ENCODE data around the gene SLC25A23. TPM values are rescaled to one million over a fixed set of nuclear protein-coding genes. Genes with fewer than 3 reads are reported as not detected.
"Not testable (repeated sequence)": the region's sequence is repeated elsewhere in the genome, so short reads cannot be mapped to it uniquely, and the experiment has no call there.

Gene SLC25A23
- total and polyA plus RNA-seq, 11 donors = 64.4 to 208 (median 114) TPM

- no peak overlapping the region for H3K4me3 ChIP-seq
- intact Hi-C loops (cut with DNase I) = no loop called here
- TF ChIP-seq POLR2A (IDR thresholded peaks at IDR 0.05) = no peak
- TF ChIP-seq, protein P1, sequence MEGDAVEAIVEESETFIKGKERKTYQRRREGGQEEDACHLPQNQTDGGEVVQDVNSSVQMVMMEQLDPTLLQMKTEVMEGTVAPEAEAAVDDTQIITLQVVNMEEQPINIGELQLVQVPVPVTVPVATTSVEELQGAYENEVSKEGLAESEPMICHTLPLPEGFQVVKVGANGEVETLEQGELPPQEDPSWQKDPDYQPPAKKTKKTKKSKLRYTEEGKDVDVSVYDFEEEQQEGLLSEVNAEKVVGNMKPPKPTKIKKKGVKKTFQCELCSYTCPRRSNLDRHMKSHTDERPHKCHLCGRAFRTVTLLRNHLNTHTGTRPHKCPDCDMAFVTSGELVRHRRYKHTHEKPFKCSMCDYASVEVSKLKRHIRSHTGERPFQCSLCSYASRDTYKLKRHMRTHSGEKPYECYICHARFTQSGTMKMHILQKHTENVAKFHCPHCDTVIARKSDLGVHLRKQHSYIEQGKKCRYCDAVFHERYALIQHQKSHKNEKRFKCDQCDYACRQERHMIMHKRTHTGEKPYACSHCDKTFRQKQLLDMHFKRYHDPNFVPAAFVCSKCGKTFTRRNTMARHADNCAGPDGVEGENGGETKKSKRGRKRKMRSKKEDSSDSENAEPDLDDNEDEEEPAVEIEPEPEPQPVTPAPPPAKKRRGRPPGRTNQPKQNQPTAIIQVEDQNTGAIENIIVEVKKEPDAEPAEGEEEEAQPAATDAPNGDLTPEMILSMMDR (IDR thresholded peaks at IDR 0.05) = no peak
- H3K27me3 ChIP-seq = no peaks in the 10 kb centered on the region
- ATAC-seq = peak in 3 of 4 donors; percentile 41 to 56 (median 48)
- H3K4me1 ChIP-seq = no peaks in the 10 kb centered on the region
- DNase-seq = no peak
- no peaks in the 10 kb centered on the region for H3K9me3 ChIP-seq
- WGBS, 4 donors = 59 to 77% (median 64%) methylated on average over 16 to 22 of the region's 22 CpGs
- no peak overlapping the region for H3K27ac ChIP-seq
- no peaks in the 10 kb centered on the region for H3K36me3 ChIP-seq
These were observed 56.6 kb downstream of the SLC25A23 start for GRCh38 chr19:6402837-6403608.

GRCh38 chr19:6402058-6402457 lies 57.5 kb downstream of the SLC25A23 start:
- Histone ChIP-seq H3K27ac (no peak overlapping the region), H3K9me3 (no peaks in the 10 kb centered on the region), H3K36me3 (no peaks in the 10 kb centered on the region), H3K4me3 (no peak overlapping the region), H3K4me1 (no peaks in the 10 kb centered on the region), H3K27me3 (no peaks in the 10 kb centered on the region)
- no peak for TF ChIP-seq POLR2A (IDR thresholded peaks at IDR 0.05)
- TF ChIP-seq, protein P1 (IDR thresholded peaks at IDR 0.05) = no peak
- DNase-seq (no peak), ATAC-seq (no peak)
- intact Hi-C loops (cut with DNase I) = no loop called here
- WGBS, 4 donors = 90 to 92% (median 92%) methylated on average over 10 of the region's 10 CpGs

- ATAC-seq; H3K9me3 ChIP-seq; DNase-seq; H3K4me1 ChIP-seq; H3K27ac ChIP-seq; H3K27me3 ChIP-seq; H3K4me3 ChIP-seq; H3K36me3 ChIP-seq; intact Hi-C loops (cut with DNase I): not testable (repeated sequence)
- WGBS, 4 donors = 87 to 90% (median 88%) methylated on average over 23 of the region's 23 CpGs
These were observed 59.3 kb downstream of the SLC25A23 start for GRCh38 chr19:6400062-6400944.

- H3K9me3 ChIP-seq = no peaks in the 10 kb centered on the region
- TF ChIP-seq POLR2A (IDR thresholded peaks at IDR 0.05) = no peak
- TF ChIP-seq, protein P1 (IDR thresholded peaks at IDR 0.05) = no peak
- no peak overlapping the region for H3K4me3 ChIP-seq
- ATAC-seq (no peak), DNase-seq (no peak)
- H3K4me1 ChIP-seq = peaks cover 0 to 17% (median 10%) of the 10 kb centered on the region in 12 donors
- H3K27me3 ChIP-seq = no peaks in the 10 kb centered on the region
- 88 to 92% (median 91%) methylated on average over 12 of the region's 12 CpGs for WGBS, 4 donors
- H3K36me3 ChIP-seq = peaks cover 0 to 9% (median 0%) of the 10 kb centered on the region in 9 donors
- no peak overlapping the region for H3K27ac ChIP-seq
- intact Hi-C loops (cut with DNase I) = no loop called here
These were observed 63.3 kb downstream of the SLC25A23 start for GRCh38 chr19:6396305-6396704.

Measured in heart left ventricle (tissue), 16 donors.